ENCODE results near the gene COL6A5.

DNA sequence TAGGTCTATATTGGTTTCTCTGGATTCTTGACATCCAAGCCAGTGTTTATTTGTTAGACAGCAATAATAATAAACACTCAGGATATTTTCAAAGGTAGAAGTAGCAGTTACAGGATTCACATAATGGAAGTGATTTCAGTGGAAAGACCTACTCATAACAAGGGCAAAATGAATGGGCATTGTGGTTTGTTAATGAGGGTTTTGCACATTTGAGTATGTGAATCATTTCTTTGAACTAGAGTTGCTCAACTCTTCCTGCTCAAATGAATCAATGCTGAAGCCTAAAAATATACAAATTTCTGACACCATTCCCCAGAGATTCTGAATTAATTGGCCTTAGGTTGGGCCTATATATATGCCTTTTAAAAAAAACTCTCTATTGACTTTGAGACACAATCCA is 4.1 kb upstream of the COL6A5 start:
- TF ChIP-seq, protein P1, sequence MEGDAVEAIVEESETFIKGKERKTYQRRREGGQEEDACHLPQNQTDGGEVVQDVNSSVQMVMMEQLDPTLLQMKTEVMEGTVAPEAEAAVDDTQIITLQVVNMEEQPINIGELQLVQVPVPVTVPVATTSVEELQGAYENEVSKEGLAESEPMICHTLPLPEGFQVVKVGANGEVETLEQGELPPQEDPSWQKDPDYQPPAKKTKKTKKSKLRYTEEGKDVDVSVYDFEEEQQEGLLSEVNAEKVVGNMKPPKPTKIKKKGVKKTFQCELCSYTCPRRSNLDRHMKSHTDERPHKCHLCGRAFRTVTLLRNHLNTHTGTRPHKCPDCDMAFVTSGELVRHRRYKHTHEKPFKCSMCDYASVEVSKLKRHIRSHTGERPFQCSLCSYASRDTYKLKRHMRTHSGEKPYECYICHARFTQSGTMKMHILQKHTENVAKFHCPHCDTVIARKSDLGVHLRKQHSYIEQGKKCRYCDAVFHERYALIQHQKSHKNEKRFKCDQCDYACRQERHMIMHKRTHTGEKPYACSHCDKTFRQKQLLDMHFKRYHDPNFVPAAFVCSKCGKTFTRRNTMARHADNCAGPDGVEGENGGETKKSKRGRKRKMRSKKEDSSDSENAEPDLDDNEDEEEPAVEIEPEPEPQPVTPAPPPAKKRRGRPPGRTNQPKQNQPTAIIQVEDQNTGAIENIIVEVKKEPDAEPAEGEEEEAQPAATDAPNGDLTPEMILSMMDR (IDR thresholded peaks at IDR 0.05): no peak
- TF ChIP-seq POLR2A (IDR thresholded peaks at IDR 0.05): no peak
